ENCODE measurements around the gene NDUFAF7.
"Not testable (repeated sequence)": the region's sequence is repeated elsewhere in the genome, so short reads cannot be mapped to it uniquely, and the experiment has no call there.

Gene NDUFAF7

GRCh38 chr2:37215250-37215649 is 16.2 kb upstream of the NDUFAF7 start:
- no peak for FAIRE-seq

DNA sequence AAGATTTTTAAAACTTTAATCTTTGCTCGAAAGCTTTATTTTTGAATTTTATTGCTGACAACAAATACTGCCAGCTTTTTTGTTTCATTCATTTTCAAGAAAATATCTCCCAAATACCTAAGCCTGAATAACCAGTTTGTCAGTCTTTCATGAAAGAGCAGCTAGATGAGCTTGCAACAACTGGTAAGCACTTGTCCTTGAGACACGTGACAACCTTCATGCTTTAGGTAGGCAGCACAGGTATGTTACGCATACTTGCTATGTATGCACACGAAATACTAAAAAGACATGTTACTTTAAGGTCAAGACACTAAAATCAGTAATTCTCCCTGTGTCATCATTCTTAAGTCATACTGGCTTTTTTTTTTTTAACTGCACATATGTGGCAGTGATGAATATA is 12.4 kb upstream of the NDUFAF7 start:
- FAIRE-seq: no peak

DNA sequence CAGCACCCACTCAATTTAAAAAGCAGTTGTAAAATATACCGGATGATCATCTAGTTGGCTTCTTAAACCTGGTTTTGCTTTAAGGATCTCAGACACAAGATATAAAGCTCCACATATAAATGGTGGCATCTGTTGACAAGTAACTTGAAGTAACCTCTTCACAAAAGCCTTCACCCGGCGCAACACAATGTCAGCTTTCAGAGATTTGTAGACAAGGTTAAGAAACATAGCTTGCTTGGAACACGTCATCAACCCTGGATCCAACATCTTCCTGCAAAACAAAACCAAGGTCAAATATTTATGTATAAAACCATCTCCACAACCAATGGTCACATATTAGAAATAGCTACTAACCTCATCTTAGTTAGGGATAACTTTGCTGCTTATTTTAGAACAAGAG is 8.3 kb upstream of the NDUFAF7 start:
- no peak for FAIRE-seq

DNA sequence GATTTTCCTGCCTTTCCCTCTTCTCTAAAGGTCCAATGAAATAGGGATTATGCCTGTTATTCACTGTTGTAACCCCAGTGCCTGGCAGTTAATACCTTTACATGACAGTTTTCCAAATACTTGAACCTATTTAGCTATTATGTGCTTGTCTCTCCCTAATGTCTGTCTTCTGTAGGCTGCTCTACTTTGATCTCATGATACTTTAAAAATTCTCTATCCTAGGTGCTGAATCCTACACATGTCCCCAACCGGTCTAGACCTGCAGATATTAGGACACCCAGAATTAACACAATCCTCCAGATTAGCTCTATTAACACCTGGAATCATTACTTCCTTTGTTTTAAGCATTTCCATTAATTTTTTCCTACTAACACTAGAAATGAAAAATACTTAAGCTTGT is 7.4 kb upstream of the NDUFAF7 start:
- FAIRE-seq: no peak

GRCh38 chr2:37225129-37225528 is 6.3 kb upstream of the NDUFAF7 start:
- FAIRE-seq: not testable (repeated sequence)

- no peak for FAIRE-seq
These were observed 4.6 kb upstream of the NDUFAF7 start for GRCh38 chr2:37226863-37227262.

- no peak for FAIRE-seq
These were observed 2.7 kb upstream of the NDUFAF7 start for GRCh38 chr2:37228788-37229187.

GRCh38 chr2:37230581-37230980 is 877 bp upstream of the NDUFAF7 start:
- FAIRE-seq: no peak

GRCh38 chr2:37232131-37232933 is 874 bp downstream of the NDUFAF7 start:
- FAIRE-seq: no peak

GRCh38 chr2:37243435-37243834 is 12.0 kb downstream of the NDUFAF7 start:
- FAIRE-seq: no peak

DNA sequence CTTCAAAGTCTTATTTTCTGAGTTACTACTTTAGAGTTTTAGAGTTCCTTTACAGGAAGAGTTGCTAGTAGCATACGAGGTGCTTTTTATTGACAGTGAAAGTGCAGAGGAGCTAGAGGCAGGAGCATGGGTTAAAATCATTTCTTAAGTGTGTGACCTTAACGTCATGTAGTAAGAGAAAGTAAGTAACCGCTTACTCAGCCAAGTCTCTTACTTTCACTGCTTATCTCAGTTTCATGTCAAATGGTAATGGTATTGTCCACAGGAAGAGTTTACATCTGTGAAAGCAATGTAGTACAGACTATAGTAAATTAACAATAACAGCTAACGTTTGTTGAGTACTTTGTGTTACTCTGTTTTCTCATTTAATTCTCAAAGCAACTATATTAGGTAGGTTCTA is 12.6 kb downstream of the NDUFAF7 start:
- no peak for FAIRE-seq

- no peak for FAIRE-seq
These were observed 13.3 kb downstream of the NDUFAF7 start for GRCh38 chr2:37244755-37245154.

DNA sequence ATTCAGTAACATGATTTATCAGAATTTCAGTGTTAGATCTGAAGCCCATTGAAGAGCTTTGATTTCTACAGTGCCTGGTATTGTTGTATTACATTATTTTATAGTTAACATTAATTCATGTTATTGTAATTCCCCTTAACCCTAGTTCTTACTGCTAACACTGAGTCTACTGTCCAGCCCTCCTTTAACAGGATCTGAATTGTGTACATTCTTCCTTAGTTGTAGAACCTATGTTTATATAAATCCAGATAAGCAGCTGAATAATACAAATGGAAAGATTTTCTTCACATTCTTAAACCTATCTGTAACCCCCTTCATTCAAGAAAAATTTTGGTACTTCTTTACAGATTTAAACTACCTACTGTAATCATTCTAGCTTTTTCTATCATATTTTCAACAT is 14.7 kb downstream of the NDUFAF7 start:
- peak; percentile 48 for FAIRE-seq

DNA sequence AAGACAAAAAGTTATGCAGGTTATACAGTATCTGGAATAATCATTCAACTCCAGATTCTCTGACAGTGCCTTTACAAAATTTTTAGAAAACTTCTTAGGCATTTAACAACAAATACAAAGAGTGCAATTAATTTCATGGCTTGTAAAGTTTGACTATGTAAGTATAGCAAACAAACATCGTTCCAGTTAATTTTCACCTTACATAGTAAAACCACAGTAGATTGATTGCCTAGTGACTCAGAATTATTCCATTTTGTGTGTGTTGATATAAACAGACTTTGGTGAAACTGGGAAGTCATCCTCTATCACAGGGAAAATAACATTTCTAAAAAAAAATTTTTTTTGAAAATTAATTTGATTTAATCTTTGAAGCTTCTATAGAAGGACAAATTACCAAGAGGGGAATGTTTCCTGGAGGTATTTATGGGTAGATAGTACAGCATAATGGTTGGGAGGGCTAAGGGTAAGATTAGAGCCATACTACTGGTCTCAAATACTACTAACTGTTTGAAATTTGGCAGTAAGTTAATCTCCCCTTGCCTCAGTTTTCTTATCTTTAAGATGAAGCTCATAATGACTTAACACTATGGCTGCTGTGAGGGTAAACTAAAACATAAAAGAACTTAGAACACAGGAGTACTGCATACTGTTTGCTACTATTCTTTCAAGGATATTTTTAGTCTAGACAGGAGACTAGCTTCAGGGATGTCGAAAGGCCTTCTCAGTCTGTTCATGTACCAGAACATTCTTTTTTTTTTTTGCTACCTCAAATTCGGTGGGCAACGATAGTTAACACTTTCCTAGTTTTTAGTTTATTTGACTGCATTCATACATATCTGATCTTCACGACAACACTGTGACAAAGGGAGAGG is 19.6 kb downstream of the NDUFAF7 start:
- no peak for FAIRE-seq

- FAIRE-seq: no peak
These were observed 31.1 kb downstream of the NDUFAF7 start for GRCh38 chr2:37262522-37262921.

DNA sequence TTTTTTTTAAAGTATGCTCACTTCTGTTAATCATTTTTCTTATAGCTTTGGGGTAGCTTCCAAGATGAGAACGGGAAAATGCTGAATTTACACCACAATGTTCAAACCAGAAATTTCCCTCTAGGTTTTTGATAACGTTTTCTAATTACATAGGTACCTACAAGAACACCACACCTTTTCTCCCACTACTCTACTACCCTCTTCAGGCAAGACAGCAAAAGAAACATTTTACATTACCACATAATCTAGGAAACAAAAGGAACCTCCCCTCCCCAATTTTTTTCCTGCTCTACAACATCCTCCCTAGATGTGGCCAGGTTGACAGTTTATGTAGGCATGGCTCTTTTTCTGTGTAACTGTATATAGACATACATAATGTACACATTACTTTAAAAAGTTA is 32.4 kb downstream of the NDUFAF7 start:
- FAIRE-seq: no peak

- no peak for FAIRE-seq
These were observed 36.2 kb downstream of the NDUFAF7 start for GRCh38 chr2:37267685-37268084.

- FAIRE-seq: no peak
These were observed 36.7 kb downstream of the NDUFAF7 start for GRCh38 chr2:37268111-37268510.

GRCh38 chr2:37271376-37272067 is 40.1 kb downstream of the NDUFAF7 start:
- FAIRE-seq: no peak

DNA sequence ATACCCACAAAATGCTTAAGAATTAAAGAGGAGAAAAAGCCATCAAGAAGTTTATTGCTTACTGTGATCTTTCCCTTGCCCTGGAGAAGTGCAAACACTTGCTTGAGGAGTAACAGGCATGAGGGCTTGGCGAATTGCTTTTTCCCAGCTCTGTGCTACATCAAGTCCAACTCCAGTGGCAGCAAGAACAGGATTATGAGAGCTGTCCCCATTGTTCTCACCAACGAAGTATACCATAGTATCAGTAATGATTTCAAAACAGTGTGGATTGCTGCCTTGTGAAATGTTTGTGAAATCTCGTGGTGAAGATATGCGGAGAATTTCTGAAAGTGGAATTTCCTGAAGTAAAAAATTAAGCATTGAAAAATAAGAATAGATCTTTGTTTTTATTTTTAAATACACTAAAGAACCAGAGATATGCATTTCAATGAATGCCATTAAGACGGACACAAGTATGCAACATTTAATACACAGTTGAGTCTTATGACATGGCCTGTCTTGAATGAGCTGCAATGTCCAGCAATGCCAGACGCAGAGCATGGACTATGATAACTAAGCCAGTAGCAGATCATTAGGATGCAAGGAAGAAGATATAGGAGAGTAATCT is 43.0 kb downstream of the NDUFAF7 start:
- FAIRE-seq: no peak

GRCh38 chr2:37276291-37276690 is 44.8 kb downstream of the NDUFAF7 start:
- no peak for FAIRE-seq

DNA sequence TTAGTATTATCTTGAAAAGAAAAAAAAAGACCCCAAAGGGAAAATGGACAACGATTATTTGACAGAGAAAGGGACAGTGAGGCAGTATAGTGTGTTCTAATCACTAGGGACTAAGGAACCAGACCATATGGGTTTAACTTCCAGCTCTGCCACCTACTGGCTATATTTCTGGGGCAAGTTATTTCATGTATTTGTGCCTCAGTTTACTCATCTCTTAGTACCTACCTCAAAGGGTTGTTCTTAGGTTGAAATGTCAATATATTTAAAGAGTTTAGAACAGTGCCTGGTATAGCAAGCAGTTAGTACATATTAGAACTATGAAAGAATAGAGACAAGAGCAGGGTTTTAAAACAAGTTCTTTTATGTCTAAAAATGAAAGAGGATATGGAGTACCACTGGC is 50.5 kb downstream of the NDUFAF7 start:
- no peak for FAIRE-seq

GRCh38 chr2:37282746-37283145 is 51.3 kb downstream of the NDUFAF7 start:
- FAIRE-seq: no peak
